Measurements from ENCODE around the gene HIGD1B. TPM values are rescaled to one million over a fixed set of nuclear protein-coding genes. Genes with fewer than 3 reads are reported as not detected.

HIGD1B gene
- polyA plus RNA-seq, 3 donors = not detected

GRCh38 chr17:44830359-44831288, 17.1 kb upstream of the HIGD1B start:
- H3K27ac Mint-ChIP-seq = no peak overlapping the region
- peaks cover 11% of the 10 kb centered on the region for H3K4me1 Mint-ChIP-seq
- peaks cover 0 to 28% (median 6%) of the 10 kb centered on the region in 7 donors for H3K9me3 Mint-ChIP-seq
- H3K4me2 ChIP-seq (replicated peaks; ENCODE audit: extremely low read depth, low read length, poor library complexity, severe bottlenecking) = peak overlapping the region; percentile 73
- H3K27ac ChIP-seq (ENCODE audit: low read depth in 1 of 2, low read length in 2 of 2) = no peak overlapping the region
- 3% methylated on average over 55 of the region's 58 CpGs for WGBS (ENCODE audit: insufficient coverage)
- peaks cover 76 to 95% (median 76%) of the 10 kb centered on the region in 3 donors for H3K27me3 Mint-ChIP-seq (ENCODE audit: low read depth in 3 of 3)
- peaks cover 48 to 79% of the 10 kb centered on the region in 2 donors for H3K27me3 ChIP-seq (ENCODE audit: control insufficient read depth in 2 of 2, insufficient read depth in 2 of 2, low read length in 2 of 2)
- peaks cover 0 to 5% of the 10 kb centered on the region in 2 donors for H3K36me3 Mint-ChIP-seq
- no peak for DNase-seq
- intact Hi-C loops (cut with micrococcal nuclease) = no loop called here
- no peaks in the 10 kb centered on the region for H3K79me2 ChIP-seq (ENCODE audit: insufficient read depth, low read length)
- H3K9ac ChIP-seq (ENCODE audit: insufficient read depth, low read length, poor library complexity, severe bottlenecking) = peak overlapping the region; percentile 0
- TF ChIP-seq CTCF (IDR thresholded peaks at IDR 0.05) = no peak
- H3K36me3 ChIP-seq (replicated peaks in 1 of 2; ENCODE audit: control insufficient read depth in 1 of 2, insufficient read depth in 2 of 2, low read length in 2 of 2) = no peaks in the 10 kb centered on the region
- peak overlapping the region in 1 of 3 experiments; percentile 60 for H3K4me3 ChIP-seq (replicated peaks in 1 of 3; ENCODE audit: low read depth in 2 of 3, low read length in 3 of 3)
- H2AFZ ChIP-seq (ENCODE audit: insufficient read depth, low read depth, low read length, poor library complexity, severe bottlenecking) = peak overlapping the region; percentile 67
- peaks cover 10 to 20% of the 10 kb centered on the region in 2 donors for H3K4me1 ChIP-seq (ENCODE audit: control insufficient read depth in 1 of 2, insufficient read depth in 2 of 2, low read length in 2 of 2)
- peaks cover 0 to 12% of the 10 kb centered on the region in 2 donors for H3K9me3 ChIP-seq (replicated peaks in 1 of 2; ENCODE audit: control insufficient read depth in 1 of 2, insufficient read depth in 1 of 2, low read length in 2 of 2)
- H3K4me3 Mint-ChIP-seq = peak overlapping the region; percentile 71 to 85
- H4K20me1 ChIP-seq (ENCODE audit: insufficient read depth, low read length) = no peaks in the 10 kb centered on the region

GRCh38 chr17:44831371-44831770, 16.3 kb upstream of the HIGD1B start:
- Histone ChIP-seq H3K9ac (ENCODE audit: insufficient read depth, low read length, poor library complexity, severe bottlenecking) (no peak overlapping the region), H3K4me1 (ENCODE audit: control insufficient read depth in 1 of 2, insufficient read depth in 2 of 2, low read length in 2 of 2) (peaks cover 10 to 20% of the 10 kb centered on the region in 2 donors), H3K4me2 (replicated peaks; ENCODE audit: extremely low read depth, low read length, poor library complexity, severe bottlenecking) (no peak overlapping the region), H3K79me2 (ENCODE audit: insufficient read depth, low read length) (no peaks in the 10 kb centered on the region), H3K36me3 (replicated peaks in 1 of 2; ENCODE audit: control insufficient read depth in 1 of 2, insufficient read depth in 2 of 2, low read length in 2 of 2) (no peaks in the 10 kb centered on the region), H3K9me3 (replicated peaks in 1 of 2; ENCODE audit: control insufficient read depth in 1 of 2, insufficient read depth in 1 of 2, low read length in 2 of 2) (peaks cover 0 to 12% of the 10 kb centered on the region in 2 donors), H3K4me3 (replicated peaks in 1 of 3; ENCODE audit: low read depth in 2 of 3, low read length in 3 of 3) (no peak overlapping the region), H3K27ac (ENCODE audit: low read depth in 1 of 2, low read length in 2 of 2) (no peak overlapping the region), H3K27me3 (ENCODE audit: control insufficient read depth in 2 of 2, insufficient read depth in 2 of 2, low read length in 2 of 2) (peaks cover 48 to 75% of the 10 kb centered on the region in 2 donors), H4K20me1 (ENCODE audit: insufficient read depth, low read length) (no peaks in the 10 kb centered on the region), H2AFZ (ENCODE audit: insufficient read depth, low read depth, low read length, poor library complexity, severe bottlenecking) (no peak overlapping the region)
- DNase-seq = no peak
- no peak for TF ChIP-seq CTCF (IDR thresholded peaks at IDR 0.05)
- no peak overlapping the region for H3K27ac Mint-ChIP-seq
- peak overlapping the region in 1 of 2 donors; percentile 75 for H3K4me3 Mint-ChIP-seq
- H3K27me3 Mint-ChIP-seq (ENCODE audit: low read depth in 3 of 3) = peaks cover 75 to 90% (median 78%) of the 10 kb centered on the region in 3 donors
- H3K4me1 Mint-ChIP-seq = peaks cover 11% of the 10 kb centered on the region
- peaks cover 0 to 5% of the 10 kb centered on the region in 2 donors for H3K36me3 Mint-ChIP-seq
- WGBS (ENCODE audit: insufficient coverage) = 94% methylated on average over 3 of the region's 12 CpGs
- intact Hi-C loops (cut with micrococcal nuclease) = no loop called here
- H3K9me3 Mint-ChIP-seq = peaks cover 0 to 26% (median 6%) of the 10 kb centered on the region in 7 donors

Data from CD14-positive monocyte (primary cell).